H1 (cell line): ENCODE results near the gene SLX9.

Experiments used
- ASH2L ChIP-seq: fragments of 200-600, 300-600 bp; sonication (generic); IDR thresholded peaks from one replicate; pipeline ENCODE4 v1.7.1; 2017; ENCODE audit warnings: low read length
- BCL11A ChIP-seq, 2 experiments: IDR thresholded peaks; one replicate each; pipeline ENCODE4 v1.6.1; 2011; ENCODE audit warnings: low read depth in 2 of 2, low read length in 2 of 2, mild to moderate bottlenecking in 2 of 2
- CBX5 ChIP-seq: fragments of 300-800, 300-1000 bp; sonication (generic); IDR thresholded peaks from 2 replicates; pipeline ENCODE4 v1.7.1; 2016; ENCODE audit warnings: antibody characterized with exemption, low read length, low read depth
- CBX8 ChIP-seq: fragments of 300-800, 300-1000 bp; sonication (generic); IDR thresholded peaks from 2 replicates; pipeline ENCODE4 v1.7.1; 2016; ENCODE audit warnings: low read depth, low read length, borderline replicate concordance
- CHD2 ChIP-seq: IDR thresholded peaks from 2 replicates; pipeline ENCODE4 v1.6.1; 2012; ENCODE audit warnings: low read length, improper control_type of control experiment
- CREB1 ChIP-seq: IDR thresholded peaks from 2 replicates; pipeline ENCODE4 v1.6.1; 2012; ENCODE audit warnings: inconsistent platforms
- CTBP2 ChIP-seq: IDR thresholded peaks from 2 replicates; pipeline ENCODE4 v1.7.0; 2011; ENCODE audit warnings: borderline replicate concordance, mild to moderate bottlenecking, moderate library complexity, mixed read lengths, low read length; ENCODE audit not compliant: insufficient read depth, insufficient read length
- GABPA ChIP-seq: IDR thresholded peaks from 2 replicates; pipeline ENCODE4 v1.6.1; 2011; ENCODE audit warnings: mild to moderate bottlenecking, low read length, moderate library complexity, borderline replicate concordance; ENCODE audit not compliant: insufficient read depth
- JUND ChIP-seq: IDR thresholded peaks from 2 replicates; pipeline ENCODE4 v1.6.1; 2011; ENCODE audit warnings: mild to moderate bottlenecking, improper control_type of control experiment, low read length
- POLR2A ChIP-seq, 2 experiments: IDR thresholded peaks; 1 replicate in 1 of 2; 2 replicates in 1 of 2; pipeline ENCODE4 v1.6.1; 2011; ENCODE audit warnings: low read depth in 2 of 2, low read length in 2 of 2, mild to moderate bottlenecking in 2 of 2; ENCODE audit errors: control extremely low read depth in 1 of 2
- POLR2AphosphoS5 ChIP-seq: IDR thresholded peaks from 2 replicates; pipeline ENCODE4 v1.6.1; 2011; ENCODE audit warnings: low read depth, low read length
- SIRT6 ChIP-seq: IDR thresholded peaks from one replicate; pipeline ENCODE4 v1.7.1; 2012; ENCODE audit warnings: low read length, inconsistent platforms
- TF ChIP-seq, protein P1 (sequence below), 3 experiments: IDR thresholded peaks; 1 replicate in 2 of 3; 2 replicates in 1 of 3; pipeline versions ENCODE4 v1.5.1 to v1.6.1; 2011; ENCODE audit warnings: low read length in 3 of 3, mild to moderate bottlenecking in 3 of 3, inconsistent platforms in 2 of 3, low read depth in 1 of 3, moderate library complexity in 1 of 3; ENCODE audit not compliant: insufficient read depth in 1 of 3; ENCODE audit errors: control extremely low read depth in 1 of 3
- TF ChIP-seq, protein P2 (sequence below): IDR thresholded peaks from 2 replicates; pipeline ENCODE4 v1.6.1; 2011; ENCODE audit warnings: low read length, improper control_type of control experiment

DNA sequence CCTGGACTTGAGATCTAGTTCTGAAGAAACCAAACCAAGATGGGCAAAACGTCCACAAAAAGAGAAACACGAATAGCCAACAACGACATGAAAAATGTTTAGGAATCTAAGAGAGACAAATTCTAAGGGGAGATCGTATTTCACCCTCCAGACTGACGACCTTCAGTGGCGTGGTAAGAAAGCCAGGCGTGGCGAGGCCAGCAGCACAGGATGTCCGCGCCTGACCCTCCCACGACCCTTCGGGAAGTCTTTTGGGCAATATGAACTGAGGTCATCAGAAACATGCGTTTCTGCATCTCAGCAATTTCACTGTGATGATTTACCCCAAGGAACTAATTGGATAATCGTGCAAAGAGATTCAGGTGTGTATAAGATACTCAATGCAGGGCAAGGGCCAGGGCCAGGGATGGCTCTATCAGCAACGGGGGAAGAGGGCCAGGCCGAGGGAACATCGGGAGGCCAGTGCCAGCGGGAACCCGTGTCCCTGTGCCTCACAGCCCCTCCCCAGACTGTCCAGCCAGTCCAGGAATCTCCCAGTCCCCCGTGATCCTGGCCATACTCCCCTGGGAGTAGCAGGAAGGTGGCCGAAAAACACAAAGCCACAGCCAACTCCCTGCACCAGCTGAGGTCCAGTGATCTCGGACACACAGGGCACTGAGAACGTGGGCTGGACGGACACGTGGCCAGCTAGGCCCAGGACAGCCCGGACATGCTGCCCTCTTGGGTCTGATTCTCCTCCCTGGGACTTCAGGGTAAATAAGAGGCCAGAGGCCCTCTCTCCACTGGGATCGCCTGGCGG is 81.0 kb downstream of the SLX9 start:
- TF ChIP-seq, protein P1, sequence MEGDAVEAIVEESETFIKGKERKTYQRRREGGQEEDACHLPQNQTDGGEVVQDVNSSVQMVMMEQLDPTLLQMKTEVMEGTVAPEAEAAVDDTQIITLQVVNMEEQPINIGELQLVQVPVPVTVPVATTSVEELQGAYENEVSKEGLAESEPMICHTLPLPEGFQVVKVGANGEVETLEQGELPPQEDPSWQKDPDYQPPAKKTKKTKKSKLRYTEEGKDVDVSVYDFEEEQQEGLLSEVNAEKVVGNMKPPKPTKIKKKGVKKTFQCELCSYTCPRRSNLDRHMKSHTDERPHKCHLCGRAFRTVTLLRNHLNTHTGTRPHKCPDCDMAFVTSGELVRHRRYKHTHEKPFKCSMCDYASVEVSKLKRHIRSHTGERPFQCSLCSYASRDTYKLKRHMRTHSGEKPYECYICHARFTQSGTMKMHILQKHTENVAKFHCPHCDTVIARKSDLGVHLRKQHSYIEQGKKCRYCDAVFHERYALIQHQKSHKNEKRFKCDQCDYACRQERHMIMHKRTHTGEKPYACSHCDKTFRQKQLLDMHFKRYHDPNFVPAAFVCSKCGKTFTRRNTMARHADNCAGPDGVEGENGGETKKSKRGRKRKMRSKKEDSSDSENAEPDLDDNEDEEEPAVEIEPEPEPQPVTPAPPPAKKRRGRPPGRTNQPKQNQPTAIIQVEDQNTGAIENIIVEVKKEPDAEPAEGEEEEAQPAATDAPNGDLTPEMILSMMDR (IDR thresholded peaks at IDR 0.05; ENCODE audit: control extremely low read depth in 1 of 3, insufficient read depth in 1 of 3, low read depth in 1 of 3, low read length in 3 of 3): no peak
- no peak for TF ChIP-seq CHD2
- no peak for TF ChIP-seq SIRT6
- TF ChIP-seq GABPA: no peak
- no peak for TF ChIP-seq CTBP2
- no peak for TF ChIP-seq BCL11A (IDR thresholded peaks at IDR 0.05; ENCODE audit: low read depth in 2 of 2, low read length in 2 of 2)
- TF ChIP-seq CREB1: no peak
- no peak for TF ChIP-seq JUND
- TF ChIP-seq ASH2L: no peak
- TF ChIP-seq, protein P2, sequence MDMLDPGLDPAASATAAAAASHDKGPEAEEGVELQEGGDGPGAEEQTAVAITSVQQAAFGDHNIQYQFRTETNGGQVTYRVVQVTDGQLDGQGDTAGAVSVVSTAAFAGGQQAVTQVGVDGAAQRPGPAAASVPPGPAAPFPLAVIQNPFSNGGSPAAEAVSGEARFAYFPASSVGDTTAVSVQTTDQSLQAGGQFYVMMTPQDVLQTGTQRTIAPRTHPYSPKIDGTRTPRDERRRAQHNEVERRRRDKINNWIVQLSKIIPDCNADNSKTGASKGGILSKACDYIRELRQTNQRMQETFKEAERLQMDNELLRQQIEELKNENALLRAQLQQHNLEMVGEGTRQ: no peak
- no peak for TF ChIP-seq POLR2AphosphoS5
- no peak for TF ChIP-seq CBX5
- no peak for TF ChIP-seq CBX8
- TF ChIP-seq POLR2A (IDR thresholded peaks at IDR 0.05; ENCODE audit: control extremely low read depth in 1 of 2, low read depth in 2 of 2, low read length in 2 of 2): no peak
